Neural cell (in vitro differentiated cells): Measurements from ENCODE around the gene PLEKHN1. TPM values are rescaled to one million over a fixed set of nuclear protein-coding genes. Genes with fewer than 3 reads are reported as not detected.
"Not testable (repeated sequence)": the region's sequence is repeated elsewhere in the genome, so short reads cannot be mapped to it uniquely, and the experiment has no call there.

Experiments used
- H2AFZ ChIP-seq: fragments of 200-600, 300-800 bp; sonication (generic), shearing (Covaris generic); 2 replicates; pipeline ENCODE4 v1.6.0; 2014; ENCODE audit warnings: low read depth, mild to moderate bottlenecking, antibody characterized with exemption, low read length, moderate library complexity
- H3F3A ChIP-seq: fragments of 200-600 bp; shearing (Covaris generic); 2 replicates; pipeline ENCODE4 v1.6.1; 2016; ENCODE audit warnings: mild to moderate bottlenecking, moderate library complexity, mixed read lengths, antibody characterized with exemption, low read length; ENCODE audit not compliant: insufficient read depth, poor library complexity, severe bottlenecking
- H3K27ac ChIP-seq: fragments of 200-600, 300-800 bp; sonication (generic), shearing (Covaris generic); 2 replicates; pipeline ENCODE4 v1.5.1; 2014; ENCODE audit warnings: mild to moderate bottlenecking, low read length, moderate library complexity
- H3K27me3 ChIP-seq: fragments of 300-800, 200-600 bp; sonication (generic), shearing (Covaris generic); 2 replicates; pipeline ENCODE4 v1.6.0; 2014; ENCODE audit warnings: mild to moderate bottlenecking, low read depth, low read length, moderate library complexity; ENCODE audit not compliant: insufficient read depth
- H3K36me3 ChIP-seq: fragments of 300-800, 200-600 bp; sonication (generic), shearing (Covaris generic); 2 replicates; pipeline ENCODE4 v1.5.1; 2014; ENCODE audit warnings: mild to moderate bottlenecking, antibody characterized with exemption, low read length, moderate library complexity; ENCODE audit not compliant: insufficient read depth
- H3K4me2 ChIP-seq: fragments of 300-800, 200-600 bp; sonication (generic), shearing (Covaris generic); 2 replicates; pipeline ENCODE4 v1.6.0; 2014; ENCODE audit warnings: mild to moderate bottlenecking, low read length
- H3K4me3 ChIP-seq: fragments of 300-800, 200-600 bp; sonication (generic), shearing (Covaris generic); 2 replicates; pipeline ENCODE4 v1.5.1; 2014; ENCODE audit warnings: mild to moderate bottlenecking, low read length, moderate library complexity
- H3K79me2 ChIP-seq: fragments of 200-600 bp; shearing (Covaris generic); replicated peaks from 2 replicates; pipeline ENCODE4 v1.6.0; 2014; ENCODE audit warnings: mild to moderate bottlenecking, low read length, moderate library complexity; ENCODE audit not compliant: insufficient read depth
- H3K9ac ChIP-seq: fragments of 300-800, 200-600 bp; sonication (generic), shearing (Covaris generic); 2 replicates; pipeline ENCODE4 v1.6.1; 2016; ENCODE audit warnings: mild to moderate bottlenecking, low read length, mixed read lengths
- H3K9me2 ChIP-seq: fragments of 200-600 bp; shearing (Covaris generic); 2 replicates; pipeline ENCODE4 v1.6.1; 2016; ENCODE audit warnings: mild to moderate bottlenecking, low read length, mixed read lengths; ENCODE audit not compliant: insufficient read depth
- H3K9me3 ChIP-seq: fragments of 200-600, 300-800 bp; sonication (generic), shearing (Covaris generic); 2 replicates; pipeline ENCODE4 v1.6.1; 2016; ENCODE audit warnings: mild to moderate bottlenecking, mixed run types, low read length, moderate library complexity, mixed read lengths
- H4K20me1 ChIP-seq: fragments of 200-600 bp; shearing (Covaris generic); 2 replicates; pipeline ENCODE4 v1.6.1; 2016; ENCODE audit warnings: mild to moderate bottlenecking, mixed run types; ENCODE audit not compliant: insufficient read depth
- EP300 ChIP-seq: fragments of 450-650 bp; conservative IDR thresholded peaks from 2 replicates; pipeline ENCODE4 v1.6.1; 2014; ENCODE audit warnings: antibody characterized with exemption, mild to moderate bottlenecking, moderate library complexity; ENCODE audit not compliant: poor library complexity, severe bottlenecking
- EZH2 ChIP-seq: fragments of 200-600, 300-800 bp; shearing (Covaris generic), sonication (generic); IDR thresholded peaks from 2 replicates; pipeline ENCODE4 v1.6.1; 2014; ENCODE audit warnings: antibody characterized with exemption, low read length, borderline replicate concordance, mild to moderate bottlenecking; ENCODE audit not compliant: insufficient read depth, poor library complexity, severe bottlenecking
- MXI1 ChIP-seq: fragments of 450-650 bp; conservative IDR thresholded peaks from 2 replicates; pipeline ENCODE4 v1.6.1; 2014; ENCODE audit warnings: antibody characterized with exemption, mild to moderate bottlenecking; ENCODE audit not compliant: poor library complexity, severe bottlenecking
- POLR2AphosphoS5 ChIP-seq: IDR thresholded peaks from 2 replicates; pipeline ENCODE4 v1.6.1; 2012
- RAD21 ChIP-seq: fragments of 450-650 bp; conservative IDR thresholded peaks from 2 replicates; pipeline ENCODE4 v1.6.1; 2014; ENCODE audit warnings: antibody characterized with exemption, mild to moderate bottlenecking, moderate library complexity
- SMC3 ChIP-seq: fragments of 450-650 bp; conservative IDR thresholded peaks from 2 replicates; pipeline ENCODE4 v1.6.1; 2014; ENCODE audit warnings: antibody characterized with exemption, mild to moderate bottlenecking, moderate library complexity; ENCODE audit not compliant: poor library complexity
- TAF1 ChIP-seq: IDR thresholded peaks from 2 replicates; pipeline ENCODE4 v1.6.1; 2012; ENCODE audit warnings: low read depth
- polyA plus RNA-seq: library from polyadenylated mRNA; depleted of rRNA; stranded (reverse); fragments of >200 nt; gene quantifications from 2 replicates; pipeline ENCODE4 v1.2.3, GENCODE V29; 2014
- TF ChIP-seq, protein P1 (sequence below): fragments of 450-650 bp; IDR thresholded peaks from 2 replicates; pipeline ENCODE4 v1.5.1; 2014; ENCODE audit warnings: antibody characterized with exemption, mild to moderate bottlenecking, moderate library complexity; ENCODE audit not compliant: poor library complexity, severe bottlenecking
- TF ChIP-seq, protein P2 (sequence below): IDR thresholded peaks from 2 replicates; pipeline ENCODE4 v1.6.1; 2012; ENCODE audit warnings: borderline replicate concordance

PLEKHN1 gene
- polyA plus RNA-seq, 1 donor from 2014 or later: 1.1 TPM

DNA sequence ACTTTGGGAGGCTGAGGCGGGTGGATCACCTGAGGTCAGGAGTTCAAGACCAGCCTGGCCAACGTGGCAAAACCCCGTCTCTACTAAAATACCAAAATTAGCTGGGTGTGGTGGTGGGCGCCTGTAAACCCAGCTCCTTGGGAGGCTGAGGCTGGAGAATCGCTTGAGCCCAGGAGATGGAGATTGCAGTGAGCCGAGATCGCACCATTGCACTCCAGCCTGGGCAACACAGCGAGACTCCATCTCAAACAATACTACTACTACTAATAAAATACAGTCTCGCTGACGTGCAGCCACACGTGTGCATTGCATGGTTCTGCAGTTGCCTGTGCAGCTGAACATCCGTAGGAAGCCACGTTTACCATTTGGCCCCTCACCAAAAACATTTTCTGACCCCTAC, 19.5 kb upstream of the PLEKHN1 start:
- H3K36me3 ChIP-seq, H4K20me1 ChIP-seq, H3F3A ChIP-seq: not testable (repeated sequence)

DNA sequence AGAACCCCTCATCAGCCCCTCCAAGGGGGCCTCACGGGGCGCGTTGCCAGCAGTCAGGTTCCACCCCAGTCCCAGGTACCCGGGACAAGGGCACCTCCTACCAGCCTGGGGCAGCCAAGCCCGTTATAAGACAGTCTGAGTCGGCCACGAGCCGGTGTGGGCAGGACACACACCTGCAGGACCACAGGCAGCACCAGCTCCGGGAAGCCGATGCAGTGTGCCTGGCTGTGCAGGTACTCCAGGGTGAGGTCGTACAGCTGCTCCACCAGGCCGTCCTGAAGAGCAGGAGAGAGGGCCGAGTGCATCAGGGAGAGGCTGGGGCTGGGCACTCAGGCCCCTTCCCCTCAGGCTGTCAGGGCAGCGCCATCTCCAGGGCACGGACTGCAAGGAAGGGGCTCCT, 18.3 kb upstream of the PLEKHN1 start:
- no peak overlapping the region for H3K9ac ChIP-seq
- no peaks in the 10 kb centered on the region for H4K20me1 ChIP-seq
- H3K4me2 ChIP-seq: no peak overlapping the region
- no peak overlapping the region for H3K4me3 ChIP-seq
- H3K9me2 ChIP-seq: no peaks in the 10 kb centered on the region
- H3K79me2 ChIP-seq: no peaks in the 10 kb centered on the region
- no peak for TF ChIP-seq POLR2AphosphoS5
- no peak for TF ChIP-seq MXI1
- TF ChIP-seq, protein P1, sequence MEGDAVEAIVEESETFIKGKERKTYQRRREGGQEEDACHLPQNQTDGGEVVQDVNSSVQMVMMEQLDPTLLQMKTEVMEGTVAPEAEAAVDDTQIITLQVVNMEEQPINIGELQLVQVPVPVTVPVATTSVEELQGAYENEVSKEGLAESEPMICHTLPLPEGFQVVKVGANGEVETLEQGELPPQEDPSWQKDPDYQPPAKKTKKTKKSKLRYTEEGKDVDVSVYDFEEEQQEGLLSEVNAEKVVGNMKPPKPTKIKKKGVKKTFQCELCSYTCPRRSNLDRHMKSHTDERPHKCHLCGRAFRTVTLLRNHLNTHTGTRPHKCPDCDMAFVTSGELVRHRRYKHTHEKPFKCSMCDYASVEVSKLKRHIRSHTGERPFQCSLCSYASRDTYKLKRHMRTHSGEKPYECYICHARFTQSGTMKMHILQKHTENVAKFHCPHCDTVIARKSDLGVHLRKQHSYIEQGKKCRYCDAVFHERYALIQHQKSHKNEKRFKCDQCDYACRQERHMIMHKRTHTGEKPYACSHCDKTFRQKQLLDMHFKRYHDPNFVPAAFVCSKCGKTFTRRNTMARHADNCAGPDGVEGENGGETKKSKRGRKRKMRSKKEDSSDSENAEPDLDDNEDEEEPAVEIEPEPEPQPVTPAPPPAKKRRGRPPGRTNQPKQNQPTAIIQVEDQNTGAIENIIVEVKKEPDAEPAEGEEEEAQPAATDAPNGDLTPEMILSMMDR: no peak
- no peak for TF ChIP-seq SMC3
- TF ChIP-seq TAF1: no peak
- TF ChIP-seq, protein P2, sequence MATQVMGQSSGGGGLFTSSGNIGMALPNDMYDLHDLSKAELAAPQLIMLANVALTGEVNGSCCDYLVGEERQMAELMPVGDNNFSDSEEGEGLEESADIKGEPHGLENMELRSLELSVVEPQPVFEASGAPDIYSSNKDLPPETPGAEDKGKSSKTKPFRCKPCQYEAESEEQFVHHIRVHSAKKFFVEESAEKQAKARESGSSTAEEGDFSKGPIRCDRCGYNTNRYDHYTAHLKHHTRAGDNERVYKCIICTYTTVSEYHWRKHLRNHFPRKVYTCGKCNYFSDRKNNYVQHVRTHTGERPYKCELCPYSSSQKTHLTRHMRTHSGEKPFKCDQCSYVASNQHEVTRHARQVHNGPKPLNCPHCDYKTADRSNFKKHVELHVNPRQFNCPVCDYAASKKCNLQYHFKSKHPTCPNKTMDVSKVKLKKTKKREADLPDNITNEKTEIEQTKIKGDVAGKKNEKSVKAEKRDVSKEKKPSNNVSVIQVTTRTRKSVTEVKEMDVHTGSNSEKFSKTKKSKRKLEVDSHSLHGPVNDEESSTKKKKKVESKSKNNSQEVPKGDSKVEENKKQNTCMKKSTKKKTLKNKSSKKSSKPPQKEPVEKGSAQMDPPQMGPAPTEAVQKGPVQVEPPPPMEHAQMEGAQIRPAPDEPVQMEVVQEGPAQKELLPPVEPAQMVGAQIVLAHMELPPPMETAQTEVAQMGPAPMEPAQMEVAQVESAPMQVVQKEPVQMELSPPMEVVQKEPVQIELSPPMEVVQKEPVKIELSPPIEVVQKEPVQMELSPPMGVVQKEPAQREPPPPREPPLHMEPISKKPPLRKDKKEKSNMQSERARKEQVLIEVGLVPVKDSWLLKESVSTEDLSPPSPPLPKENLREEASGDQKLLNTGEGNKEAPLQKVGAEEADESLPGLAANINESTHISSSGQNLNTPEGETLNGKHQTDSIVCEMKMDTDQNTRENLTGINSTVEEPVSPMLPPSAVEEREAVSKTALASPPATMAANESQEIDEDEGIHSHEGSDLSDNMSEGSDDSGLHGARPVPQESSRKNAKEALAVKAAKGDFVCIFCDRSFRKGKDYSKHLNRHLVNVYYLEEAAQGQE: no peak
- TF ChIP-seq EP300: no peak
- TF ChIP-seq EZH2: no peak
- no peak for TF ChIP-seq RAD21
- H2AFZ ChIP-seq: no peak overlapping the region
- H3F3A ChIP-seq: no peaks in the 10 kb centered on the region
- H3K9me3 ChIP-seq: no peaks in the 10 kb centered on the region
- H3K36me3 ChIP-seq: peaks cover 4% of the 10 kb centered on the region
- H3K27ac ChIP-seq: no peak overlapping the region
- H3K27me3 ChIP-seq: peaks cover 7% of the 10 kb centered on the region

More for the DNA sequence above, 19.5 kb upstream of the PLEKHN1 start:
- H2AFZ ChIP-seq, H3K9me2 ChIP-seq, H3K4me3 ChIP-seq, H3K4me2 ChIP-seq, H3K79me2 ChIP-seq, H3K9ac ChIP-seq, H3K27ac ChIP-seq, H3K9me3 ChIP-seq: not testable (repeated sequence)
- H3K27me3 ChIP-seq: peaks cover 16% of the 10 kb centered on the region

DNA sequence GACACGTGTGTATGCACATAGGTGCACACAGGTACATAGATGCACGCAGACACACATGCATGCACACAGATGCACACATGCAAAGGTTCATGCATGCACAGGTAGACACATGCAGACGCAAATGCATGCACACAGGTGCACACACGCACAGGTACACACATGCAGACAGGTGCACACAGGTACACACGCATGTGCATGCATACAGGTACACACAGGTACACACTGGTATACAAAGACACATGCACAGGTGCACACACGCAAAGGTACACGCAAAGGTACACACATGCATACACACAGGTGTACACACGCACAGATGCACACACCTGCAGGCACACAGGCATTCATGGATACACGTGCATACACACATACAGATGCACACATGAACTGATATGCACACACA, 16.0 kb upstream of the PLEKHN1 start:
- Histone ChIP-seq H3K79me2 (no peaks in the 10 kb centered on the region), H3K27ac (no peak overlapping the region), H3K9ac (no peak overlapping the region), H3K4me3 (no peak overlapping the region), H3K9me2 (no peaks in the 10 kb centered on the region), H4K20me1 (no peaks in the 10 kb centered on the region), H3F3A (no peaks in the 10 kb centered on the region), H3K4me2 (no peak overlapping the region), H2AFZ (no peak overlapping the region), H3K9me3 (no peaks in the 10 kb centered on the region), H3K36me3 (peaks cover 4% of the 10 kb centered on the region), H3K27me3 (no peaks in the 10 kb centered on the region)
- TF ChIP-seq EZH2: no peak
- TF ChIP-seq TAF1: no peak
- TF ChIP-seq, protein P1: no peak
- no peak for TF ChIP-seq RAD21
- TF ChIP-seq SMC3: no peak
- no peak for TF ChIP-seq POLR2AphosphoS5
- TF ChIP-seq, protein P2: no peak
- TF ChIP-seq EP300: no peak
- TF ChIP-seq MXI1: no peak
